Motor neuron (in vitro differentiated cells): ENCODE measurements around the gene MAN1C1. TPM values are rescaled to one million over a fixed set of nuclear protein-coding genes. Genes with fewer than 3 reads are reported as not detected.
"Not testable (repeated sequence)": the region's sequence is repeated elsewhere in the genome, so short reads cannot be mapped to it uniquely, and the experiment has no call there.

Experiments
- ATAC-seq, 8 experiments: fragments of 200-7000 bp; cut with Tn5 transposase; replicated peaks in 6 of 8; 2 replicates each; pipeline ENCODE4 v1.8.0; 2021; ENCODE audit warnings: mild to moderate bottlenecking in 8 of 8, moderate library complexity in 8 of 8
- H3K27ac ChIP-seq, 2 donors: fragments of 250-450 bp; sonication (Bioruptor Pico); 2 replicates each; pipeline ENCODE4 v1.9.0; 2021; ENCODE audit warnings: antibody characterized with exemption in 2 of 2, mild to moderate bottlenecking in 2 of 2, moderate library complexity in 1 of 2
- H3K4me1 ChIP-seq, 2 donors: fragments of 250-450 bp; sonication (Bioruptor Pico); replicated peaks in 1 of 2; 2 replicates each; pipeline ENCODE4 v1.6.1; 2021; ENCODE audit warnings: antibody characterized with exemption in 2 of 2, mild to moderate bottlenecking in 2 of 2, moderate library complexity in 1 of 2
- H3K4me3 ChIP-seq, 5 donors: fragments of 250-450 bp; sonication (Bioruptor Pico); 2 replicates each; pipeline ENCODE4 v1.9.0; 2021; ENCODE audit warnings: antibody characterized with exemption in 5 of 5, mild to moderate bottlenecking in 5 of 5, moderate library complexity in 4 of 5
- WGBS, 10 experiments: fragments of 450-650 bp; shearing (Covaris generic); methylation state at CpG; one replicate each; pipeline ENCODE4 v1.0.0; 2022; 5-methylcytosine and 5-hydroxymethylcytosine counted together
- in situ Hi-C, 9 experiments: fragments of 400-800 bp; cut with MboI; loops; one replicate each; pipeline ENCODE4 v1.15.0; 2021; ENCODE audit warnings: low sequenced_read_pairs in 9 of 9, low pct_unique_long_range_greater_than_20kb in 2 of 9; ENCODE audit not compliant: unreplicated experiment in 9 of 9
- total RNA-seq, 8 experiments: library from RNA; unstranded; fragments of 300-600 nt; gene quantifications; 2 replicates each; pipeline versions ENCODE4 v1.2.3 to v1.2.4, GENCODE V29; 2022

MAN1C1 gene
- total RNA-seq, 8 experiments from 2014 or later: 1.2 to 67.4 (median 5.7) TPM

DNA sequence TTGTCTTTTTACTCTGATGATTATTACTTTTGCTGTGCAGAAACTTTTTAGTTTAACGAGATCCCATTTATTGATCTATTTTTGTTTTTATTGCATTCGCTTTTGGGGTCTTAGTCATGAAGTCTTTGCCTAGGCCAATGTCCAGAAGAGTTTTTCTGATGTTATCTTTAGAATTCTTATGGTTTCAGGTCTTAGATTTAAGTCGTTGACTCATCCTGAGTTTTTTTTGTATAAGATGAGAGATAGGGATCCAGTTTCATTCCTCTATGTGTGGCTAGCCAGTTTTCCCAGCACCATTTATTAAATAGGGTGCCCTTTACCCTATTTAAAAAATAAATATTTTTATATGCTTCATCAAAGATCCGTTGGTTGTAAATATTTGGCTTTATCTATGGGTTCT is 13.2 kb downstream of the MAN1C1 start:
- 47 to 91% (median 81%) methylated on average over 2 to 4 of the region's 4 CpGs for WGBS, 10 experiments
- no peak for ATAC-seq
- H3K4me1 ChIP-seq: no peaks in the 10 kb centered on the region
- no peak overlapping the region for H3K27ac ChIP-seq
- no peak overlapping the region for H3K4me3 ChIP-seq
- in situ Hi-C loops: loop anchor here in 1 of 9 experiments (10.0 kb wide), 1 partner anchor 165 kb away; no protein-coding TSS in a partner anchor

DNA sequence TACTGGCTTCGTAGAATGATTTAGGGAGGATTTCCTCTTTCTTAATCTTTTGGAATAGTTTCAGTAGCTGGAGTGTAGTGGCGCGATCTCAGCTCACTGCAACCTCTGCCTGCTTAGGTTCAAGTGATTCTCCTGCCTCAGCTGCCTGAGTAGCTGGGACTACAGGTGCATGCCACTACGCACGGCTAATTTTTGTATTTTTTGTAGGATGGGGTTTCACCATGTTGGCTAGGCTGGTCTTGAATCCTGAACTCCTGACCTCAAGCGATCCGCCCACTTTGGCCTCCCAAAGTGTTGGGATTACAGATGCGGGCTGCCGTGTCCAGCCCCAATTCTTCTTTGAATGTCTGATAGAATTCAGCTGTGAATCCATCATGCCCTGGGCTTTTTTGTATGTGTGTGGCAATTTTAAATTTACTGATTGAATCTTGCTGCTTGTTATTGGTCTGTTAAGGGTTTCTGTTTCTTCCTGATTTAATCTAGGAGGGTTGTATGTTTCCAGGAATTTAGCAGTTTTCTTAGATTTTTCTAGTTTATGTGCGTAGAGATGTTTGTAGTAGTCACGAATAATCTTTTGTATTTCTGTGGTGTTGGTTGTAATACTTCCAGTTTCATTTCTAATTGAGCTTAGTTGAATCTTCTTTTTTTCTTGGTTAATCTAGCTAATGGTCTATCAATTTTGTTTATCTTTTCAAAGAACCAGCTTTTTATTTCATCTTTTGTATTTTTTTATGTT is 15.3 kb downstream of the MAN1C1 start:
- Histone ChIP-seq H3K4me3 (no peak overlapping the region), H3K27ac (no peak overlapping the region), H3K4me1 (no peaks in the 10 kb centered on the region)
- in situ Hi-C loops: no loop called here
- ATAC-seq: peak in 2 of 8 experiments; percentile 21 to 36
- 16 to 95% (median 85%) methylated on average over 2 to 11 of the region's 11 CpGs for WGBS, 10 experiments

DNA sequence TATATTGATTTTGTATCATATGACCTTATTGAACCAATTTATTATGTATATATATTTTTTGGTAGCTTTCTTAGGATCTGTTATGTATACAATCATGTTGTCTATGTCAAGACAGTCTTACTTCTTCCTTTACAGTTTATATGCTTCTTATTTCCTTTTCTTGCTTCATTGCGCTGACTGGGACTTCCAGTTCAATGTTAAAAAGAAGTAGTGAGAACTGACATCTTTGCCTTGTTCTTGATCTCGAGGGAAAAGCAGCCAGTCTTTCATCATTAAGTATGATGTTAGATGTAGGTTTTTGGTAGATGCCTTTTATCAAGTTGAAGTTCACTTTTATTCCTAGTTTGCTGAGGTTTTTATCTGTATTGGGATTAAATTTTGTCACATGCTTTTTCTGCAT is 17.5 kb downstream of the MAN1C1 start:
- H3K4me1 ChIP-seq: no peaks in the 10 kb centered on the region
- 50 to 100% (median 76%) methylated on average over 1 to 2 of the region's 2 CpGs for WGBS, 10 experiments
- H3K27ac ChIP-seq: no peak overlapping the region
- no peak overlapping the region for H3K4me3 ChIP-seq
- no peak for ATAC-seq
- in situ Hi-C loops: no loop called here

DNA sequence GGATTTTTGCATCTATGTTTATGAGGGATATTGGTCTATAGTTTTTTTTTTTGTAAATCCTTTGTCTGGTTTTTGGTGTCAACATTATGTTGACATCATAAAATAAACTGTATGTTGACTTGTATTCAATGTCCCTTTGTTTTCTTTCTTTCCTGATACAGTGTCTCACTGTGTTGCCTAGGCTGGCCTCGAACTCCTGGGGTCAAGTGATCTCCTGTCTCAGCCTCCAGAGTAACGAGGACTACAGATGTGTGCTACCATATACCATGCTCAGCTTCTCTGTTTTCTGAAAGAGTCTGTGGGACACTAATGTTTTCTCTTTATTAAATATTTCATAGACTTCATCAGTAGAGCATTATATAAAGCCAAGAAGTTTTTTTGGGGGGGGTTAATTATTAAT is 18.3 kb downstream of the MAN1C1 start:
- 23 to 100% (median 70%) methylated on average over 1 to 2 of the region's 2 CpGs; no CpG with 5 or more reads in 1 of the 10 experiments for WGBS, 10 experiments
- Histone ChIP-seq H3K4me3 (no peak overlapping the region), H3K27ac (no peak overlapping the region), H3K4me1 (no peaks in the 10 kb centered on the region)
- in situ Hi-C loops: no loop called here
- ATAC-seq: no peak

DNA sequence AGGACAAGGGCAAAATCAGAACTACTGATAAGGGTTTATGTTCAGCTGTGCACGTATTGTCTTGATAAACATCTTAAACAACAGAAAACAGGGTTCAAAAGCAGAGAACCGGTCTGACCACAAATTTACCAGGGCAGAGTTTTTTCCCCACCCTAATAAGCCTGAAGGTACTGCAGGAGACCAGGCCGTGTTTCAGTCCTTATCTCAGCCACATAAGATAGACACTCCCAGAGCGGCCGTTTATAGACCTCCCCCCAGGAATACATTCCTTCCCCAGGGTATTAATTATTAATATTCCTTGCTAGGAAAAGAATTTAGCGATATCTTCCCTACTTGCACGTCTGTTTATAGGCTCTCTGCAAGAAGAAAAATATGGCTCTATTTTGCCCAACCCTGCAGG is 19.6 kb downstream of the MAN1C1 start:
- H3K4me1 ChIP-seq, in situ Hi-C loops, ATAC-seq, H3K4me3 ChIP-seq, H3K27ac ChIP-seq: not testable (repeated sequence)
- WGBS, 10 experiments: 43 to 100% (median 90%) methylated on average over 1 to 7 of the region's 7 CpGs; no CpG with 5 or more reads in 2 of the 10 experiments

DNA sequence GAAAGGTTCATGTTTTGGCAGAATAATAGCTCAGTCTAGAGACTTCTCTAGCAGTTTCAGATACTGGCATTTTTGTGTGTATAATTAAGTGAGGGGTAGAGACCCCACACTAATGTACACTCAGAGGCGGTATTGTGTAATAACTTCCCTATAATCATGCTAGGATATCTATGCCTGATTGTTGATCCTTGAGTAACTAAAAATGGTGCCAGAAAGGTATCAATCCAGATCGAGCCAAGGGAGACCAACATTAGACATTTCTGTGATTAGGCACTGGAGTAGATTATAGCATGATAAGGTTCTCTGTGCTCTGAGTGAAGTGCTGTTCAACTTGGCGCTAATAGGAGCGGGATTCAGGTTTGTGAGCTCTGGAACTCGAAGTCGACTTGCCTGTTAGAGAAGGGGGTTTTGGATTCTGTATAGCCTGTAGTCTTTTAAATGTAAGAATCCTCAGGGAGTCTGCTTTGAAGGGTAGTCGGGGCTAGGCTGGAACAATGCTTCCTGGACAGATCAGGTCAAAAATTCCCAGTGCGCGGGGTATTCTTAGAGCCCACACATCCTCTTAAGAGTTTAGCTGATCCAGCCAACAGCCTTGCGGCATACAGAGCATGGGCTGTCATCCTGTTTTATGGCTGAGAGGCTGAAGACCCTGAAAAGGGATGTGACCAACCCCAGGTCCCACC is 24.2 kb downstream of the MAN1C1 start:
- in situ Hi-C loops: no loop called here
- Histone ChIP-seq H3K27ac (no peak overlapping the region), H3K4me3 (no peak overlapping the region), H3K4me1 (no peaks in the 10 kb centered on the region)
- WGBS, 10 experiments: 43 to 87% (median 58%) methylated on average over 2 to 10 of the region's 10 CpGs; no CpG with 5 or more reads in 1 of the 10 experiments
- ATAC-seq: no peak

DNA sequence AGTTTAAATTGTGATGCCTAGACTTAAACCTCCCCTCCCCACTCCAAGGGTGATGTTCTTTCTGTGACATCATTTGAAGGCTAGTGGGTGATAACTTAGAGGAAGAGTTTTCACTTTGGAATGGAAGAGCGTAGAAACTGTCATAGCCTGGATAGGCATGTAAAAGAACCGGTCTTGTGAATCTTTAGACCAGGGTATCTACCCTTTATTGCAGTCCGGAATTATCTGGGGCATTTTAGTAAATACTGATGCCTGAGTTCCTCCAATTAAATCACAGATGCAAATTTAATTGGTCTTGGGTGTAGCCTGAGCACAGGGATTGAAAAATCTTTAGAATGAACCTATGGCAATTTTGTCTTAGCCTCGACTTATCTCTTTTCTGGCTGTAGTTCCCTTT is 24.7 kb downstream of the MAN1C1 start:
- Histone ChIP-seq H3K27ac (no peak overlapping the region), H3K4me1 (no peaks in the 10 kb centered on the region), H3K4me3 (no peak overlapping the region)
- in situ Hi-C loops: no loop called here
- 35 to 95% (median 74%) methylated on average over 1 to 4 of the region's 4 CpGs; no CpG with 5 or more reads in 2 of the 10 experiments for WGBS, 10 experiments
- ATAC-seq: no peak

DNA sequence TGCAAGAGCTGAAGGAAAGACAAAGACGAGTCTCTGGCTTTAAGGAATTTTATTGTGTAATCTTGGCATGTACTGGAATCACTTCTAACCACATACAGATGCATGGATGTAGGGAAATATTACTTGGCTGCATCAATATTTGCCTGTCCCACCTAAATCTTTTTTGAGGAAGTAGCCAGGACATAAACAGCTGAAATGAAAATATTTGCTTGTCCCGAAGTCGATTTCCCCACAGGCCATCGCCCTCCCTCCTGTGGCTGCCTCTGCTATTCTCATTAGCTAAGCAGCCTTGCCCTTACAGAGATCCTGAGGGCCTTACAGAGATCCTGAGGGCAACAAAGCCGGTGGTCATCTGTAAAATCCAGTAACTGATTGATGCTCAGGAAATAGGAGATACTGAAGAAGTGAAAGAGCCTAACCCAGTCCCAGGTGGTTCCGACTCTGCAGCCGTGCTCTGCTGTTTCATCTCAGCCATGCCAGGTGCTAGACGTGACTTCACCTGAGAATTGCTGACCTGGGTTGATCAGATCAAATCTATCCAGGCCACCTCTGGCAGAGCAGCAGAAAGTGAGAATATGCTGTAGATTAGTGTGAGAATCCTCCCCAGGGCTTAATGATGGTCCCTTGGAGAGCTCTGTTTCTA is 25.5 kb downstream of the MAN1C1 start:
- WGBS, 10 experiments: 11 to 93% (median 62%) methylated on average over 2 to 8 of the region's 8 CpGs; no CpG with 5 or more reads in 1 of the 10 experiments
- H3K27ac ChIP-seq: no peak overlapping the region
- peak in 4 of 8 experiments; percentile 12 to 61 (median 50) for ATAC-seq

DNA sequence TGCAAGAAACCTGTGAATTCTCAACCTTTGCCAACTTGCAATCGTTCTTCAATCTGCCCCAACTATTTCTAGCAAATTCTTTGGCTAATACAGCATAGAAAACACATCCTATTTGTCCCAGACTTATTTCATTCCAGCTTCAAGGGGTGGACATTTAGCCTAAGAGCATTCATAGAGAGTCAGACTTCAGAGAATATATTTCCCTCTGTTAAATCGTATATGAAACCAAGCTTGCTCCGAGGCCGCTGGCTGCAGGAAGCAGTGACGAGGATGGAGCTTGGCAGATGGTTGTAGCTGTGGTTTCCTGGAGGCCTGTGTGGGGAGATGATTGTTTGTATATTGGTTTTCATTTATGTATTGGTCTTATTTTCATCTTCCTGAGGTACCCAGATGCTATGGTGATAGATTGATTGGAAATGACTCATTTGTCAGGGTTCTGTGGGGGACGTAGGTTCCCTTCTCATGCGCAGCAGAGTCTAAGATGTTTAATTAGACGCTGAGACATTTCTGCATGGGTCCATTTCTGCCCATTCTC is 26.1 kb downstream of the MAN1C1 start:
- WGBS, 10 experiments: 42 to 100% (median 86%) methylated on average over 2 to 8 of the region's 8 CpGs; no CpG with 5 or more reads in 2 of the 10 experiments
- ATAC-seq: no peak
- in situ Hi-C loops: no loop called here
- Histone ChIP-seq H3K27ac (no peak overlapping the region), H3K4me1 (no peaks in the 10 kb centered on the region), H3K4me3 (no peak overlapping the region)

More for the DNA sequence above, 25.5 kb downstream of the MAN1C1 start:
- no peaks in the 10 kb centered on the region for H3K4me1 ChIP-seq
- H3K4me3 ChIP-seq: no peak overlapping the region
- in situ Hi-C loops: no loop called here

DNA sequence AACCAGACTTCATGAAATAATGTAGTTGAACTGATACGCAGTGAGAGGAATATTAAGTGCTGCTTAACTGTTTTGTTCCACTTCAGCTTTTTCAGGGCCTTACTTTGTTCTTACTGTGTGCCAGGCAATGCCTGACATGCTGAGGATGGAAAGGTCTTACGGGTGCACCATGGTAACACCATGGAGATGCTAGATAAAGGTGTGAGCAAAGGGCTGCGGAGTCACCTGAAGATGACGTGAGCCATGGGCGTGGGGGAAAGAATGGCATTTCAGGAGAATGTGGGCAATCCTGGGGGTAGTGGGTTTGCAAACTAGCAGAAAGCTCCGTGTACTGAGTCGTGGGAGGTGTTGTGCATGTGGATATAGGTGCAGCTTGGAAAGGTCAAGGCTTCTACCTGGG is 27.3 kb downstream of the MAN1C1 start:
- no peak overlapping the region for H3K4me3 ChIP-seq
- in situ Hi-C loops: no loop called here
- H3K4me1 ChIP-seq: peaks cover 6 to 7% of the 10 kb centered on the region in 2 donors
- 65 to 100% (median 84%) methylated on average over 1 to 7 of the region's 7 CpGs for WGBS, 10 experiments
- H3K27ac ChIP-seq: no peak overlapping the region
- ATAC-seq: peak in 3 of 8 experiments; percentile 24 to 83 (median 24)

DNA sequence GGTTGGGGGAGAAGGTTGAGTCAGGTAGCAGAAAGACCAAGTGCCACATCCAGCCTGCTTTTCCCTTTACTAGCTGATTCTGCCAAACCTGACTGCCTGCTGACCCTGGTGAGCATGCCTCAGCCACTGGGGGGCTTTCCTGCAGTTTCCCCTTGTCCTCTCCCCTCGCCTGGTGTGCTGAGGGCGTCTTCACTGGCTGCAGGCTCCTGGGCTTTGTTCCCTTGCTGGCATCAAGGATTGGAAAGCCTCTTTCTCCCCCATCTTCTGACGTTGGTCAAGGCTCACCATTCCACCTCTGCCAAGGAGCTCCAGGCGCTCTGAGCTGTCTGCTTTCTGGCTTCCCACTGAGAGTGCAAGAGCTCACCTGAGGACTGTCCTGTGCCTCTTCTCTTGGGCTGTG is 28.4 kb downstream of the MAN1C1 start:
- 71 to 78% (median 76%) methylated on average over 4 of the region's 4 CpGs; no CpG with 5 or more reads in 7 of the 10 experiments for WGBS, 10 experiments
- no peak overlapping the region for H3K27ac ChIP-seq
- in situ Hi-C loops: no loop called here
- ATAC-seq: no peak
- peaks cover 8 to 18% of the 10 kb centered on the region in 2 donors for H3K4me1 ChIP-seq
- H3K4me3 ChIP-seq: no peak overlapping the region

DNA sequence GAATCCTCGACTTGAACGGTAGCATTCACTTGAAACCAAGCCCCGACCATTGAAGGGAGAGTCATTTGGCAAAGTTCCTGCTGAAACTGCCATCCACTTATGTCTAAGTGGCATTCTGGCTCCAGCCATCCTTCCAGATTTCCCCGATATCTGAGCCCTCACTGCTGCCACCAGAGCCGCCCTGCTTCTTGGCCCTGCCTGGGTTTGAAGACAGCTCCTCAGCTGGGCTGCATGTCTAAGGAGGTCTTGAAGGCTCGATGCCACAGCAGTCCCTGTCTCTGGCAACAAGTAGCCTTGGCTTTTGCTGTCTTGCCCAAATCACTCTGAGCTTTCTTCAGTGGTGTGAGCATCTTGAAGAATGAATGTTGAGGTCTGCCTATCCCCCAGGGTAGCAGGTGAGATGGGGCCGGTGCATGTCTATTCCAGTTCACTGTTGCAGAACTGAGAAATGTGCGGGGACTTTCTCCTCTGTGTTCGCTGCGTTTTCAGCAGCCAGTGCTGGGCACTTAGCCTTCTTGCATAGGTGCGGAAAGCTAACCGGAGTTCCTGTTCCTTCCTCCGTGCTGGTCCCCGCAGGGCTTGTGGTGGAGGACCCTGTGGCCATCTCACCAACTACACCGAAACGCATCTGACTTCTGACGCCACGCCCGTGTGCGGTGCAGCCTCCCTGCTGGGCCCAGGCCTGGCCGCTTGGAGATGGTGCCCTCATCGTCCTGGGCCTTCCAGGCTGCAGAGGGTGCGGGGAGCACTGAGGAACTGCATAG is 29.2 kb downstream of the MAN1C1 start:
- H3K27ac ChIP-seq: no peak overlapping the region
- H3K4me3 ChIP-seq: no peak overlapping the region
- no peak for ATAC-seq
- in situ Hi-C loops: no loop called here
- 64 to 100% (median 87%) methylated on average over 1 to 11 of the region's 23 CpGs for WGBS, 10 experiments
- peaks cover 8 to 24% of the 10 kb centered on the region in 2 donors for H3K4me1 ChIP-seq
